NAMALWA (cell line): ENCODE results near the gene IFI27L2.

Experiments used
- DNase-seq: peaks from one replicate; pipeline ENCODE4 v3.0.0-alpha.2; 2015; ENCODE audit warnings: low spot score

The IFI27L2 gene

DNA sequence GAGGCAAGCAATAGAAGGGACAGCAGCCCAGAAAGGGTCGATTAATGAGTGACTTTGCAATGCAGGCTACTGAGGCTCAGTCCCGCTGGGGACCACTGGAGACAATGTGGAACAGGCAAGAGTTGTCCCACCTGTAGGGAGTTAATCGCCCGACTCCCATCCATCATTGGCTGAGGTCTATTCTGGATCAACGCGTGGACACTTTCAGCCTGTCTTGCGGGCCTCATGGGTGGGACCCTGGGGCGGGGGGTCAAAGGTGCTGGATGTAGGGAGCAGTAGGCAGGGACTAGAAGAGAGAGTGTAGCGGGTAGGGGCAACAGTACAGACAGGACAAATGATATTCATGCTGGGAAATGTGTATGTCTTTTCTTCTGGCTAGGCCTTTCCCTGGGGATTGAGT lies 6.1 kb downstream of the IFI27L2 start:
- no peak for DNase-seq

DNA sequence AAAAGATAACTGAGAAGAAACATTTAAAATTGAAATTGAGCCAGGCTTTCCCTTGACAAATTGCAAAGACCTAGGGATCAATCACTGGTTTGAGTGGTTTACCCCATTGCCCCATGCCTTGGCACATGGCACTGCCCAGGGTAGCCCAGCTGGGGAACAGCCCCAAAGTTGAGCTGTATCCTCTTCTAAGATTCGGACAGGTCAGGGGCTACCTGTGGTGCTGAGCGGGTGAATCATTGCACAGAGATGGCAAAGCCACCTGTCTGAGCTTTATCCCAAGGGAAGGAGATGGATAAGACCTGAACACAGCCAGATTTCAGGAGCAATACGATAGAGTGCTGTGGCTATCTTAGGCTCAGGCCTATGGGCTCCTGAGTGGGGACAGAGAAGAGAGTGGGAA lies 7.0 kb downstream of the IFI27L2 start:
- DNase-seq: no peak

DNA sequence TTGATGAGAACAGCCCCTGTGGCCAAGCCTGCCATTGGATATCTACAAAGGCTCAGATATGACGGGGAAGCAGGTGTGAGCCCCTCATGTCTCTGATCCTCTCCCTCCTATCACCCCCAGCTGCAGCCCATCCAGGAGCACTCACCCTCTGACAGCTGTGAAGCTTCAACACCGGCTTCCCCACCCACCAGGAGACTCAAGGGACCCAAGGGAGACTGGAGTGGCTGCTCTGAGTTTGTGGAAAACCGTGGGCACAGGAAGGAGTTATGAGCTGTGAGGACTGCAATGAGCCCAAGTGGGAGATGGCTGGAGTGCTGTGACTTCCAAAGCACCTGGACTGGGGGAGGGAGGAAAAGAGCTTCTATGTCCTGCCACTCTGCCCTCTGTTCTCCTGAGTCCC lies 7.9 kb downstream of the IFI27L2 start:
- no peak for DNase-seq

DNA sequence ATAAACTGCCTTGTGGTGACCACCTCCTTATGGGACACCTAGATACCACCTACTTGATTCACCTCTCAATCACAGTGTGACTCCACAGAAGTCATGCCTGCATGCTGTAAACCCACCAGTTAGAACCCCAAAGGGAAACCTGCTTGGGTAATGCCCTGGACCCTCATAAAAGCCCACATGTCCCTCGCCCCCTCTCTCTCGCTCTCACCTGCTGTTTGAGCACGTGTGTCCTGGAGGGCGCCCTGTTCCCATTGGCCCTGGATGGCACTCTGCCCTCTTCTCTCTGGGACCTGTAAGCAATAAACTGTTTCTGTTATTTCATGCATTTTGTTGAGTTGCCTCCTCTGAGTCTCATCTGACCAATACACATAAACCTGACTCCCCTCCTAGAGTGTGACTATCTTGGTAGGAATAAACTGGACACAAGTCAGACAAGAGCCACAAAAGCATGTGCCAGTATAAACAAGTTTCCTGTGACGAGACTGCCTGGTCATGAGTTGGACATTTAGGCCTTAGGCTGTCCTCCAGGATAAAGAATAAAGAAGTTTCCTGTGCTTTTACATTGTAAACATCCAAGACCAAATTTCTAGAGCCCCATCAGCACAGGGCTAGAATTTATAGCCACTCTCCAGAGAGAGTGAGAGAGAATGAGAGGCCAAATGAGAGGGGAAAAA lies 8.6 kb downstream of the IFI27L2 start:
- DNase-seq: no peak

DNA sequence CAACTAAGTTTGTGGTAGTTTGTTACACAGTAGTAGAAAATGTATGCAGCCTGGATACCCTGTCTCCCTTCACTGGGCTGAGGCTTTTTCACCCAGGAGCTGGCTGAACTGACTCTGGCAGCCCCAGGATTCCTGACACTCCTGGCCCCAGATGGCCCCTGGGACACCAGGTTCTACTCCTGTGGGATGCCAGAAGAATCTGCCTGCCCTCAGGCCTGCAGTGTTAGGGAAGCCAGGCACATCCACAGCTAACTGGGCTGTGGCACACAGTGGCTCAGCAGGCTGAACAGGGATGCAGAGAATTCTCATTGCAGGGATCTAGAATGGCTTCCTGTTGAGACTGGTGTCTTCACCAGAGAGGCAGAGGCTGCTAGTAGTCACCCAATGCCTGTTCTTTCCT lies 10.3 kb downstream of the IFI27L2 start:
- no peak for DNase-seq

DNA sequence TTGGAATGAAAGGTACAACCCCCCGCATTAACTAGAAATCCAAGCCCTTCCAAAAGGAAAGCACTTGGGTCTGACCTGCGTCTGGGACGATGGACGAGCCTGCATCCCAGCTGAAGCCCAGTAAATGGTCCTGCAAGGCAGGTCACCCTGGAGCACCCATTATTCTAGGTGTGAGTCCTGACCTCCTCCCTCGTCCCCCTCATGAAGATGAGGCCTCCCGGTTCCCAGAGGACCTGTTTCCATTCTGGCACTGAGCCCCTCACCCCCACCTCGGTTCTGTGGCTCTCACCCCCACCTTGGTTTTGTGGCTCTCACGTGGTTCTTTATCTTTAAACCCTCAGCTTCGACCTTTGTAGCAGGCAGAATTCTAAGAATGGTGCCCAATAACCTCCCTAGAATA lies 11.5 kb downstream of the IFI27L2 start:
- no peak for DNase-seq

DNA sequence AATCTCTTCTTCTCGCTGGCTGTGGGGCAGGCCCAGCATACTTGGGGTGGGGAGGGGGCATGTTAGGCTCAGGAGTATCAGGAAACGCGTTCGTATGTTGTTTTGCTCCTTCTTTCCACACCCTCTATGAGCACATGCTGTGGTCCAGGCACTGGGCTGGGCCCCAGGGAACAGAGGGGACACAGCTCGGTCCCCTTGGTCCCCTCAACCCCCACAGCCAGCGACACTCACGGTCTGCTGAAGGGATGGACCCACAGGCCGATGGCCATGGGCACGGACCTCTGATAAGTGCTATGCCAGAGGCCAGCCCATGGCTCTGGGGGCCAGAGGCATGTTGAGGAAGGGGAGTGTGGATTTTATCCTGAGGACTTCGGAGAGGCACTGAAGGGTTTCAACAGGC lies 12.7 kb downstream of the IFI27L2 start:
- no peak for DNase-seq

DNA sequence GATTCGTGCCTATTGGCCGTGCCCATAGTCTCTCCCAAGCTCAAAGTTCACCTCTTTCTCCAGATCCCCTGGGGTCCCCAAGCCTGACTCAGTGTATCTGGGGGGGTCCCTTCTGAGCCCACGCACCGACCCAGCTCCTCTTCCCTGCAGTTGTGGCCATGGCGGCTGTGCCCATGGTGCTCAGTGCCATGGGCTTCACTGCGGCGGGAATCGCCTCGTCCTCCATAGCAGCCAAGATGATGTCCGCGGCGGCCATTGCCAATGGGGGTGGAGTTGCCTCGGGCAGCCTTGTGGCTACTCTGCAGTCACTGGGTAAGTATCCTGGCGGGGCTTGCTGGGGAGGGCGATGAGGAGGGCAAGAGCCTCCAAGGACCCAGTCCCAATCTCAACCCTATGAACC lies 13.8 kb downstream of the IFI27L2 start:
- DNase-seq: no peak

DNA sequence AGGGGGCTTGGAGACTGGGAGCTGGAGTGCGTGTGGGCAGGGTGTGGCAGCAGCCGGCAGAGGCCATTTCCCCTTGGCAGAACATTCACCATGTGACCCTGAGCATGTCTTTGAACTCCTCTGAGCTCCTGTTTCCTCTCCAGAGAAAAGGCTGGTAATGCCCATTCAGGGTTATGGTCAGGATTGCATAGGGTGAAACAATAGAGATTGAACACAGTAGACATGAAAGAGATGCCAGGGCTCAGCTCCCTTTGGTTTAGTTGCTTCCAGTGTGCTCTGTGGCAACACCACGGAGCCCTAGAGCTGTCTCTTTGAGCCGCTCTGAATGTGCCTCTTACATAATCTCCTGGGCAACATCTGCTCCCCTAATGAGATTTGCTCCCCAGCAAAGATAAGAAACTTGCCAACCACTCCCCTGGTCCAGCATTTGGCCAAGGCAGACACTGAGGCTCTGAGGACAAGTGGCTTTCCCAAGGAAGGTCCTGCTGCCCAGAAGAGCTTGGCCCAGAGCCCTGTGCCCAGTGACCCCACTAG lies 14.3 kb downstream of the IFI27L2 start:
- DNase-seq: no peak

DNA sequence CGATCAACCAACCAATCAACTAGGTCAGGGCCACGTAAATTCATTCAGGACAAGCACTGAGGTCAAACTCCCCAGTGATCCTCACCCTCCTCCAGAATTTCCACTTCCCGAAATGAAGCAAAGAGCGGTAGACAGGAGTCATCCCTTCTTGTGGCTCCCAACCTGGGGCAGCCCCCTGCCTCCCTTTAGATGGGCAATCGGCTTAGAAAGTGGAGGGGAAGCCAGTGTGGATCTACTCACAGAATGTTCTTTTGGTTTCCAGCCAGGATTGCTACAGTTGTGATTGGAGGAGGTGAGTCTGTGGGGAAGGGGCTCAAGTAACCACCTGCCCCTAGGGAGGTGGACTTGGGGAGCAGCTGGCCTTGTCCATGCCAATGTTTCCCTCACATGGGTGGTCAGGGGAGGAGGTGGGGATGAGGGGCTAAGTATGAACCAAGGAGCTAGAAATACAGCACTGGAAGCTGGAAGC lies 14.8 kb downstream of the IFI27L2 start:
- no peak for DNase-seq

DNA sequence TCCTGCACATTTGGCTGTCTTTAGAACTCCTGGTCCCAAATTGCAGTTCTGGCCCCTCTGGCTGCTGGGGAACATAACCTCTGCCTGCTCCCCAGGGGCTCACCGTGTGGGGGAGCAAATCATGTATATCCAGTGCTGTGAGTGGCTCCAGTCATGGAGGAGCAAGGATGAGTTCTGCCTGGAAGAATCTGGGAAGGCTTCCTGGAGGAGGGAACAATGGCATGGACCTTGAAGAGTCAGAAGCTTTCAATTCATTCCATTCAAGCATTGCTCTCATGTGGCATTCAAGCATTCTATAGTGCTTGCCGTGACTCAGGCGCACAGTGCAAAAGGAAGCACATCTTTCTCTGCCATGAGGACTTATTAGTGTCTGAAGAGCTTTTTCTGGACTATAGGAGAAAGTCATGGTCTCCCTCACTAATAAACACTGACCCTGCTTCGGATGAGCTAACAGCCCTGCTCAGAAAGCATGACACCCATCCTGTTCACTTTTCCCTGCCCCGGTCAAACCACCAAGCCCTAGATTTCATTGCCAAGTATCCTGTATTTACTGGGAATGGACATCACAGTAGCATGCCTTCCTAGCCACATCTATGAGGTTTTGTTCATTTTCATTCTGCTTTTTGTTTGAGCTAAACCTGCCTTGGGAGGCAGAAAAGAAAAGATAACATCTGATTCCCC lies 15.4 kb downstream of the IFI27L2 start:
- no peak for DNase-seq

DNA sequence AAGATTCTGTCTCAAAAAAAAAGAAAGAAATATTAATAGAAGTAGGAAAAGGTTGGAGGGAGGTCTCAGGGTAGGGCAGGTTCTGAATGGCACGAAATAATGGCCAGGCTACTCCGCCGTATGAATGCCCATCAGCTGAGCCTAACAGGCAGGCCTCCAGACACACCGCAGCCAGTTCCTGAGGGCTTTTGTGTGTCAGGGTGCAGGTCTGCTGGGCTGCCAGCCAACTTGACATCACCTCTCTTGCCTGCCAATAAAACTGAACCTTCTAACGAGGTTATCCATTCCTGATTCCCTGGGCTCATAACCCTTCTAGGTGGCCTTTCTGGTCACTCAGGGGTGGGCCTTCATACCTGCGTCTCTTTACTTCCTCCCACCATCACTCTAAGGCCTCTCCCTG lies 15.9 kb downstream of the IFI27L2 start:
- DNase-seq: no peak

DNA sequence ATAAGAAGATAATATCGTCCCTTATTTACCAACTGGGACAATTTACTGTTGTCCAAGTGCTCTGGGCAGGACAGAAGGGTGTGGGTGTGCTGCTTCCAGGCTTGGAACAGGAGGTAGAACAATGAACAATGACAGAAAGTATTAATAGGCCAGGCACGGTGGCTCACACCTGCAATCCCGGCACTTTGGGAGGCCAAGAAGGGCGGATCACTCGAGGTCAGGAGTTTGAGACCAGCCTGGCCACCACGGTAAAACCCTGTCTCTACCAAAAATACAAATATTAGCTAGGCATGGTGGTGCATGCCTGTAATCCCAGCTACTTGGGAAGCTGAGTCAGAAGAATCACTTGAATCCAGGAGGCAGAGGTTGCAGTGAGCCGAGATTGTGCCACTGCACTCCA lies 16.3 kb downstream of the IFI27L2 start:
- no peak for DNase-seq

DNA sequence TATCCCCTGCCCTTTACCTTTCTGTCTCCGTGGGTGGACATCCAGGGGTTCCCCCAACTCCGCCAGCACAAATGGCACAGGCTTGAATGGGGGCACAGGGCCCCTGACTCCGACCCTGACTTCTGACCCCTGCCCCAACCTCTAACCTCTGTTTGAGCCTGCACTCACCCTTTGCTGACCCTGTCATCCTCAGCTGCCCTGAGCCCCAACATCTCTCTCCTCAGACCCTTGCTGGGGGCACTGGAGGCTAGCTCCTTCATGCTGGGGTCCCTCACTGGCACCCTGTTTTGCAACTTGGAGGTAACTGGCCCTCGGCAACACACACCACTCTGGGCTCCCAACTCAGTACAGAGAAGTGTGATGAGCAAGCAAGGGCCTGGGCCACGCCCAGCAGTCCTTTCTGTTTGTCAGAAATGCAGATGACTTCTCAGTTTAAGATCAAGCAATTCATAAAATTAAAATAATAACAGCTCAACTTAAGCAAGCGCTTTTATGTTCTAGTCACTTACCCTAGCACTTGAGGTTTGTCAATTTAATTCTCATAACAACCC lies 16.8 kb downstream of the IFI27L2 start:
- no peak for DNase-seq

DNA sequence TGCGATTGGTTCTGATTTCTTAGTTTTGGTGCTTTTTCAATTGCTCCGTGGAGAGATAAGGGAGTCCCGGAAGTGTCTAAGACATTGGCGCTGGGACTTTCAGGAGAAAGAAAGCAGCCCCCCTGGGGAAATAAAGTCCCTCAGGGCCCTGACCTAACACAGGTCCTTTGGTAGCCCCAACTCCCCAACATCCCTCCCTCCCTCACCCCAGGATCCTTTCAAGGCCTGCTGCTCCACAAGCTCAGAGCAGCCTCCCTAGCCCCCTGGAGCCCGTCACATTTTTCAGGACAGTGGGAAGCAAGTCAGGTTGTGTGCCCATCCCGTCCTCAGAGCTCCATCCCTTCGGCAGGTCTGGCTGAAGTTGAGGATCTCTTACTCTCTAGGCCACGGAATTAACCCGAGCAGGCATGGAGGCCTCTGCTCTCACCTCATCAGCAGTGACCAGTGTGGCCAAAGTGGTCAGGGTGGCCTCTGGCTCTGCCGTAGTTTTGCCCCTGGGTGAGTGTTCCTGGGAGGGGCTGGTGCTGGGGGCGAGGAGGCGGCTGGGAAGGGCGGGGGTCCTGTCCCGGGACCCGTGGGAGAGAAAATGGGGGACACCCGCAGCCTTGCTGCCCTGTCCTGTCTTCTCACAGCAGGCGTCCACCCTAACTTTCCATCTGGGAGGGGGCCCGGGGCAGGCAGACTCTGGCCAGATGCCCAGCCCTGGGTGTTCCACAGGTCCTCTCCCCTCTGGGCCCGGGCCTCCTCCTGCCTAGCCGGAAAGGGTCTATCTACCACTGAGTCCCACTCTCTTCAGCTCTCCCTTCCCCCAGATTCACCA lies 17.9 kb downstream of the IFI27L2 start:
- no peak for DNase-seq

DNA sequence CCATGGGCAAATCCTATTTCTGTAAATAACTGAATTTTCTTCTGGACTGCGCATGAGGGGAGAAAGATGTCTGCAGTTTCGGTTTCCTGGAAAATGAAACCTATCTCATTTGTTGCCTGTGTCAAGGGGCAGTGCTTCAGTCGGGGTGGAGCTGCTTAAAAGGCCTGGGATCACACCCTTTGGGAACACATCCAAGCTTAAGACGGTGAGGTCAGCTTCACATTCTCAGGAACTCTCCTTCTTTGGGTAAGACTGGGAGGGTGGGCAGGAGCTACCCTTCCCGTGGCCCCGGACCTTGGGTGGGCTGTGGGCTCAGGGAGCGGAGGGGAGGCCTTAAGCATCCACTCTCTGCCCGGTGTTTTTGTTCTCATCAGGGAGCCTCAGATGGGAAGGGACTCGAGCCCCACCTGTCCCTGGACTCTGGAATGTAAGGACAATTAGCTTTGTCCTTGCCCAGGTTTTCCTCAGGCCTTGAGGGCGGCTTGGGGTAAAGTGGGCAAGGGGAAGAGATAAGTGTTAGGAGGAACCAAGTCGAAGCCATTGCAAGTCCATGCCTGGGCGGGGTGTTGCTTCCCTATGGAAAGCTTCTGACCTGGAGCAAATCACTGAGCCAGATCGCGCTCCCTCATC lies 18.7 kb downstream of the IFI27L2 start, which contains the start of gene IFI27:
Gene IFI27, plus strand, starts transcription at position 185 of the 630 bp plus-strand sequence.
- DNase-seq: no peak

DNA sequence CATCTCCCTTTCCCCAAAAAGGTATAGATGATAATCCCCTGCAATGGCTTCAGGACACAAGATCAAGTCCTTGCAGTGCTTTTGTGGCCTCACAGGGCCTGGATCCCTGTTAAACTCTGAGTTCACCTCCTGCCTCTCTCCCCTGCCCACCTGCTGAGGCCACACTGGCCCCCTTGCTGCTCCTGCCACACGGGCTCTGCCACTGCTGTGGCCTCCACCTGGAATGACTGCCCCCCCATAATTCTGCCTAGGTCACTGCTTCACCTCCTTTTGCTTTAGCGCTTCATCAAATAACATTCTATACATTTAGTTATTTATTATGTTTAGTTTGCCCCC lies 19.5 kb downstream of the IFI27L2 start:
- DNase-seq: no peak

DNA sequence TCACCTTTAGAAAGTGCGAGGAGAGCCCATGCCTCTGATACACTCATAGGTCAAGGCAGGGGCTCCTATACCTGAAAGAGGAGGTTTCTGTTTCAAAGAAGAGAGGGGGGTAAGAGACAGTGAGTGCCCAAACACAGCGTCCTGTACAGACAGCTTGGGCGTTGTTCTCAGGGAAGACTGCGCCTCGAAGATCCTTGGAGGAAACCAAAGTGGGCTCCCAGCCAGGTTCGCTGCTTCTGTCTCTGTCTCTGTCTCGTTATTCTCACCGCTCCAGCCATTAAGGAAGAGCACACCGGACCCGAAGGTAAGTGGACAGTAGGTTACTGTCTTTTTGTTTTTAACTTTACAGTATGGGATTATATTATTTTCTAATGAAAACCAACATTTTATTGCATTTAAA lies 24.7 kb downstream of the IFI27L2 start:
- no peak for DNase-seq

DNA sequence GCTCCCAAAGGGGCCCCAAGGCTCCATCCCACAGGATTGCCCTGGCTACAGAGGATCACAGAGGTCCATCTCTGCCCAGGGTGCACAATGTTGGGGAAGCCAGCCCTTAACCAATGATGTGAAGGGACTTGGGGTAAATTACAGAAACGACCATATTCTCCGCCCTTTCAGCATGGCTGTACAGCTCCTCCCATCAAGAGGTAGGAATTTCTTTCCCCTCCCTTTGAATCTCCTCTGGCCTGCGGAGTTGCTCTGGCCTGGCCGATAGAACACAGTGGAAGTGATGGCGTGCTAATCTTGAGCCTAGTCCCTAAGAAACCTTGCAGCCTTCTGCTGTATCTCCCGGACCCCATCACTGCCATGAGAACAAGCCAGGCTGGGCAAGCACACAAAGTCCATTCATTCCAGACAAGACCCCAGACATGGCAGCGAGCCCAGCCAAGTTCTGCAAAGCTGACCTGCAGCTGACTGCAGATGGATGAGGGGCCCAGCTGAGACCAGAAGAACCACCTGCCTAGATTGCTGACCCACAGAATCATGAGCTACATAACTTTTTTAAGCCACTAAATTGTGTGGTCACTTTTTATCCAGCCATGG lies 25.8 kb downstream of the IFI27L2 start:
- no peak for DNase-seq

DNA sequence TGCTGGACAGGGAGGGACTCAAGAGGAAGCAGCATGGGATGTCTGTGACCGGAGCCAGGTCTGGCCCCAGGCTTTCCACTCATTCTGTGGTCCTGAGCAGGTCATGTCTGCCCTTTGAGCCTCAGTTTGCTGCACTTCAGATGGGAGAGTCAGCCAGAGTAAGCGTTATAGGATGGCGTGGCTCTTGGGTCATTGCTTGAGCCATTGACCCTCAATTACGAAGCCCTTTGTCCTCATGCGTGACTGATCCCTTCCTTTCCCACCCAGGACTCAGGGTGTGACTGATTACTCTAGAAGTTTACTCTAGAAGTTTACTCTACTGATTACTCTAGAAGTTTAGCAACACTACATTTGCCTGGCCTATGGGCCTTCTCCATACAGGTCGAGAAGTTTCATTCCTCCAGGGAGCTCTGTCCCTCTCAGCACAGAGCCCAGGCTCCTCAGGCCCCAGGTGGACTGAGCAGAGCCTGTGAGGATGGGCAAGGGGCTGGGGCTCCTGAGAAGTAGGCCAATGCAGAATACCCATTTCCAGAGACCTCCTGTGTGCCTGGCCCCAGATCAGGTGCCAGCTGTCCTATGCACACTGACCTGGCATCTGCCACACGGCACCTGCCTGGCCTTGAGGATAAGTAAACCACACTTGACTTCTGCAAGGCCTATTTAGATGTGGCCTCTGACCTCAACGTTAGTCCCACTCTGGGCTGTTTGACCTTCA lies 26.5 kb downstream of the IFI27L2 start:
- DNase-seq: no peak

DNA sequence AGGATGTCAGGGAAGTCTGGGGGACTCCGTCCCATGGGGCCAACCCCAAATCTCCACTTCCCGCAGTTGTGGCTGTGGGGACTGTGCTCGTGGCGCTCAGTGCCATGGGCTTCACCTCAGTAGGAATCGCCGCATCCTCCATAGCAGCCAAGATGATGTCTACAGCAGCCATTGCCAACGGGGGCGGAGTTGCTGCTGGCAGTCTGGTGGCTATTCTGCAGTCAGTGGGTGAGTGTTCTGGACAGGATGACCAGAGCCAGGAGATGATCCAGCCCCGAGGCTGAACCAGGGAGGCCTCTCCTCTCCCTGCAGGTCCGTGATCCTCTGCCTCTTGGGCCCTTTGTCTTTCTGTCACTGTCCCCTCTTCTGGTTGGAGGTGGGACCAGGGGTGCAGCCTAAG lies 27.7 kb downstream of the IFI27L2 start:
- no peak for DNase-seq
